Psoas muscle (tissue), 8 donors: ENCODE results near the gene CACNA1C. TPM values are rescaled to one million over a fixed set of nuclear protein-coding genes. Genes with fewer than 3 reads are reported as not detected.

Experiments used
- ATAC-seq, 4 donors: fragments of 200-7000 bp; cut with Tn5 transposase; one replicate each; pipeline ENCODE4 v1.9.1; 2020; ENCODE audit warnings: moderate library complexity in 3 of 4, mild to moderate bottlenecking in 2 of 4
- DNase-seq, 2 donors: peaks; one replicate each; pipeline ENCODE4 v3.0.0-alpha.2; 2020
- H3K27ac ChIP-seq: fragments of 200-600 bp; one replicate; pipeline ENCODE4 v1.8.0; 2022
- H3K27me3 ChIP-seq, 3 donors: fragments of 200-600 bp in 1 of 3; one replicate each; pipeline versions ENCODE4 v1.6.1 to v1.8.0; 2013 to 2022; ENCODE audit warnings: low read length in 2 of 3, mild to moderate bottlenecking in 2 of 3, moderate library complexity in 1 of 3; ENCODE audit not compliant: insufficient read depth in 3 of 3
- H3K36me3 ChIP-seq, 2 donors: fragments of 200-600 bp in 1 of 2; one replicate each; pipeline versions ENCODE4 v1.6.1 to v1.8.0; 2013 to 2022; ENCODE audit warnings: low read depth in 1 of 2, mild to moderate bottlenecking in 1 of 2, moderate library complexity in 1 of 2; ENCODE audit not compliant: insufficient read depth in 1 of 2
- H3K4me1 ChIP-seq: fragments of 200-600 bp; one replicate; pipeline ENCODE4 v1.8.0; 2022
- H3K4me3 ChIP-seq: fragments of 200-600 bp; one replicate; pipeline ENCODE4 v1.8.0; 2022; ENCODE audit warnings: mild to moderate bottlenecking
- H3K9me3 ChIP-seq: fragments of 200-600 bp; one replicate; pipeline ENCODE4 v1.8.0; 2022
- CTCF ChIP-seq: fragments of 200-600 bp; IDR thresholded peaks from one replicate; pipeline ENCODE4 v1.8.0; 2022; ENCODE audit warnings: antibody characterized with exemption
- WGBS, 3 donors: extraction: QIAGEN DNeasy Blood & Tissue Kit; methylation state at CpG; one replicate each; pipeline versions ENCODE4 v1.1.6 to v1.1.7; 2013; 5-methylcytosine and 5-hydroxymethylcytosine counted together
- intact Hi-C, 2 donors: fragments of 100-400 bp; cut with DNase I; formaldehyde crosslinking; loops; one replicate each; pipeline versions ENCODE4 v1.11.0 to v1.14.2; 2022
- polyA plus RNA-seq, 3 donors: library from polyadenylated mRNA; stranded (reverse); fragments of 200-250 nt; gene quantifications; one replicate each; pipeline ENCODE4 v1.2.3, GENCODE V29; 2013
- total RNA-seq, 4 donors: library from RNA; stranded (reverse); fragmentation: NEBNext Ultra II Directional in 2 of 4; extraction: Animal tissue kit (Norgen Biotek cat#: 25700) in 2 of 4; gene quantifications; one replicate each; pipeline versions ENCODE4 v1.2.1 to v1.2.4, GENCODE V29; 2021 to 2023
- donor health status: healthy with polysubstance abuse.
- donor health status: DM: no; HTN: no; CAD: no; lungs with moderate emphysema.
- donor health status: Bipolar disorder and iron deficiency.
- donor health status: healthy.
- donor health status: DM: yes; HTN: yes; CAD: no.
- donor health status: DM: no; HTN: no; CAD: no.
- donor health status: DM: no; HTN: no; CAD: no.
- donor health status: DM: yes; HTN: yes; CAD: no.

The CACNA1C gene
- total and polyA plus RNA-seq, 7 donors, result 0.26 to 2.9 (median 0.95) TPM

GRCh38 chr12:2298556-2299200, 245.9 kb downstream of the CACNA1C start:
- Histone ChIP-seq H3K4me3 (no peak overlapping the region), H3K4me1 (no peaks in the 10 kb centered on the region), H3K36me3 (no peaks in the 10 kb centered on the region), H3K9me3 (no peaks in the 10 kb centered on the region), H3K27ac (no peak overlapping the region), H3K27me3 (peaks cover 0 to 8% (median 0%) of the 10 kb centered on the region in 3 donors)
- no peak for TF ChIP-seq CTCF
- intact Hi-C loops, result loop anchor here in 1 of 2 donors (10.0 kb wide), 1 partner anchor 286 kb away; no protein-coding TSS in a partner anchor
- DNase-seq (no peak), ATAC-seq (no peak)
- 85 to 86% (median 86%) methylated on average over 12 of the region's 12 CpGs for WGBS, 3 donors

GRCh38 chr12:2299206-2299605, 246.4 kb downstream of the CACNA1C start:
- no peak for TF ChIP-seq CTCF
- H3K9me3 ChIP-seq, result no peaks in the 10 kb centered on the region
- no peaks in the 10 kb centered on the region for H3K36me3 ChIP-seq
- no peak overlapping the region for H3K27ac ChIP-seq
- H3K4me3 ChIP-seq, result no peak overlapping the region
- WGBS, 3 donors, result 48 to 49% (median 48%) methylated on average over 6 of the region's 6 CpGs
- peaks cover 0 to 8% (median 0%) of the 10 kb centered on the region in 3 donors for H3K27me3 ChIP-seq
- no peak for ATAC-seq
- no peaks in the 10 kb centered on the region for H3K4me1 ChIP-seq
- DNase-seq, result no peak
- intact Hi-C loops, result loop anchor here in 1 of 2 donors (10.0 kb wide), 1 partner anchor 286 kb away; no protein-coding TSS in a partner anchor

- Histone ChIP-seq H3K27me3 (peaks cover 0 to 6% (median 0%) of the 10 kb centered on the region in 3 donors), H3K36me3 (no peaks in the 10 kb centered on the region), H3K4me3 (no peak overlapping the region), H3K9me3 (no peaks in the 10 kb centered on the region), H3K4me1 (no peaks in the 10 kb centered on the region), H3K27ac (no peak overlapping the region)
- DNase-seq (no peak), ATAC-seq (no peak)
- intact Hi-C loops, result loop anchor here in 1 of 2 donors (10.0 kb wide), 1 partner anchor 285 kb away; no protein-coding TSS in a partner anchor
- TF ChIP-seq CTCF, result no peak
- WGBS, 3 donors, result 94 to 97% (median 95%) methylated on average over 6 of the region's 6 CpGs
These were observed 247.4 kb downstream of the CACNA1C start for GRCh38 chr12:2300168-2300567.

GRCh38 chr12:2300886-2301285, 248.1 kb downstream of the CACNA1C start:
- no peak for DNase-seq
- intact Hi-C loops, result loop anchor here in 1 of 2 donors (10.0 kb wide), 1 partner anchor 284 kb away; no protein-coding TSS in a partner anchor
- H3K27me3 ChIP-seq, result peaks cover 0 to 4% (median 0%) of the 10 kb centered on the region in 3 donors
- no peak for ATAC-seq
- H3K9me3 ChIP-seq, result no peaks in the 10 kb centered on the region
- no peak overlapping the region for H3K27ac ChIP-seq
- no peaks in the 10 kb centered on the region for H3K36me3 ChIP-seq
- WGBS, 3 donors, result 92 to 97% (median 92%) methylated on average over 11 of the region's 11 CpGs
- no peaks in the 10 kb centered on the region for H3K4me1 ChIP-seq
- TF ChIP-seq CTCF, result no peak
- H3K4me3 ChIP-seq, result no peak overlapping the region
